Measurements from ENCODE around the gene TCP11L1. TPM values are rescaled to one million over a fixed set of nuclear protein-coding genes. Genes with fewer than 3 reads are reported as not detected.

The TCP11L1 gene
- 17.9 and 21.6 TPM in 2 replicates for total RNA-seq

DNA sequence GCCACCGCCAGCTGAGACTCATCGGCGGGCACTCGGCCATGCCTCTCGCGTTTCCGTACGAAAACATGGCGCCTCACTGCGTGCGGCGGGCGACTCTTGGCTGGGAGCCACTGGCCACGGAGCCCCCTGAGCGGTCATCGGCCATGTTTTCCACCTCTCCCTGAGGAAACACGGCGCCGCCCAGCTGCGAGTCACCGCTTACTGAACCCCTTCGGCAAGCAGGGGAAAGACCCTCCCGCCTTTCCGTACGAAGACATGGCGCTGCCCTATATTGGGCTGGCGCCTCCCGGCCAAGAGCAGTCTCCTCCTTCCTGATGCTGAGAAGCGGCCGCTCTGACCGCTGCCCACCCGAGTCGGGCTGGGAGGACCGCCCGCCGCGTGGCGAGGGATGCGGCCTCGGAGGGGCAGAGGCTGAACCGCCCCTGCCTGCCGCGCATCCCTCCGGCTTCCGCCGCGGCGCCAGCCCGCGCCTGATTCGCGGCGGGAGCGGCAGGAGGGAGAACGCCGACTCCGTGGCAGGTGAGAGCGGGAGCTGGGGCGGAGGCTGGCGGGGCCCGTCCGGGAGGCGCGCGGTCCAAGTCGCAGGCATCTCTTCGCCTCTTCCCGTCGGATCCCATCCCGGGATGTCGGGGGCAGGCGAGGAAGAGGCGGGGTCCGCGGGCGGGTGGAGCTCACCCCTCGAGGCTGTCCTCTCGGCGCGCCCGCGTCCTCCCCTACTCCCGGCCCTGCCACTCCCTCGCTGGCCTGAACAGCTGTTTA, at the start of gene TCP11L1:
Gene TCP11L1, plus strand, starts transcription at position 299 of the 759 bp plus-strand sequence. CDS start 4,202 bp downstream, outside the sequence.

DNA sequence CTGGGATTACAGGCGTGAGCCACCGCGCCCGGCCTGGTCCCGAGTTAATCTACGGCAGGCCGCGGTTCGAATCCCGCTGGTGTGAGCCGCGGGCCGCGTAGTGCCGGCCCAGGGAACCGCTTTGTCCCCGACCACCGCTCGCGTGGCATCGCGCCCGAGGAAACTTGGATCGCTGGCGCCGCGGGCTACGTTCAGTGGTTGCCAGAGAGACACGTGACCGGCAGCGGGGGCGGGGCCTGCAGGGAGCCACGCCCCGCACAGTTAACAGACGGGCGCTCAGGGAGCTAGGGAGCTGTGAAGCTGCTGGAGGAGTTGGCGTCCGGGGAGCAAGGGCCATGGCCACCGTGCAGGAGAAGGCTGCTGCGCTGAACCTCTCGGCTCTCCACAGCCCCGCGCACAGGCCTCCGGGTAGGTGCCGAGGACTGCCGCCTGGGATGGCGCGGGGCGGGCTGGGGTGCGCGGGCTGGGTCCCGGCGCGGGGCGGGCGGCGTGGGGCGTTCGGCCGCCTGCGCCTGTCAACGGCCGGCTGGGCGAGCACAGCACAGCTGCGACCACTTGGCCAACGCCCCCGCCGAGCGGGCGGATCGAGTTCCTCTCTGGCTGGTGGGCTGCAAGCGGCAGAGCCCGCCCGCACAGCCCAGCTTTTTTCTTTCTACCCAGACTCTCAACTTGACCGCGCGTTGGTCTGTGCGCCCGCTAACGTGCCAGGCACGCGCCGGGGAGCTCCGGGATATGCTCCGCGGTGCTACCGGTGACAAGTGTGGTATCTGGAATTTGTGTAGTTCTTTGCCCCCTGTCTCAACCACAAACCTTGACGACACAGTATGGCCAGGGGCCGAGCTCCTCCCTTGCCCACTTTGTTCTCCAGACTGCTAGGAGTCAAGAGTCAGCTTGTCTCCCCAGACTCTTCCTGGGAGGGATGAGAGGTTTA, 23.5 kb upstream of the TCP11L1 start, which contains the start of gene DEPDC7:
Gene DEPDC7, plus strand, starts transcription at position 258 of the 931 bp plus-strand sequence. Its CDS starts 78 bp downstream, at position 336.

Other genes with a start within 250 kb of the TCP11L1 start
- gene CCDC73, start 244.9 kb upstream of the TCP11L1 start, total RNA-seq = not detected in 2 replicates
- under 0.01 and 0.18 TPM in 2 replicates for gene PRRG4, start 209.6 kb upstream of the TCP11L1 start, total RNA-seq
- gene QSER1, start 146.8 kb upstream of the TCP11L1 start, total RNA-seq = 6.6 and 14.4 TPM in 2 replicates
- 8.9 and 11.8 TPM in 2 replicates for gene DEPDC7, start 23.7 kb upstream of the TCP11L1 start, total RNA-seq
- 17.3 and 20.4 TPM in 2 replicates for gene CSTF3, start 121.9 kb downstream of the TCP11L1 start, total RNA-seq
- gene HIPK3, start 217.8 kb downstream of the TCP11L1 start, total RNA-seq = 22.2 and 25.7 TPM in 2 replicates